OCI-LY7 (cell line): ENCODE data around the gene TBC1D1.

Source experiments
- EZH2phosphoT487 ChIP-seq: fragments of 200-600 bp; sonication (generic); IDR thresholded peaks from 2 replicates; pipeline ENCODE4 v1.6.1; 2018; ENCODE audit warnings: low read depth, borderline replicate concordance, mild to moderate bottlenecking, mixed run types, antibody characterized with exemption, low read length, moderate library complexity, mixed read lengths
- TF ChIP-seq, protein P1 (sequence below): fragments of 200-600 bp; sonication (generic); conservative IDR thresholded peaks from 2 replicates; pipeline ENCODE4 v1.5.1; 2014; ENCODE audit warnings: mild to moderate bottlenecking, antibody characterized with exemption, low read length, moderate library complexity, mixed read lengths

DNA sequence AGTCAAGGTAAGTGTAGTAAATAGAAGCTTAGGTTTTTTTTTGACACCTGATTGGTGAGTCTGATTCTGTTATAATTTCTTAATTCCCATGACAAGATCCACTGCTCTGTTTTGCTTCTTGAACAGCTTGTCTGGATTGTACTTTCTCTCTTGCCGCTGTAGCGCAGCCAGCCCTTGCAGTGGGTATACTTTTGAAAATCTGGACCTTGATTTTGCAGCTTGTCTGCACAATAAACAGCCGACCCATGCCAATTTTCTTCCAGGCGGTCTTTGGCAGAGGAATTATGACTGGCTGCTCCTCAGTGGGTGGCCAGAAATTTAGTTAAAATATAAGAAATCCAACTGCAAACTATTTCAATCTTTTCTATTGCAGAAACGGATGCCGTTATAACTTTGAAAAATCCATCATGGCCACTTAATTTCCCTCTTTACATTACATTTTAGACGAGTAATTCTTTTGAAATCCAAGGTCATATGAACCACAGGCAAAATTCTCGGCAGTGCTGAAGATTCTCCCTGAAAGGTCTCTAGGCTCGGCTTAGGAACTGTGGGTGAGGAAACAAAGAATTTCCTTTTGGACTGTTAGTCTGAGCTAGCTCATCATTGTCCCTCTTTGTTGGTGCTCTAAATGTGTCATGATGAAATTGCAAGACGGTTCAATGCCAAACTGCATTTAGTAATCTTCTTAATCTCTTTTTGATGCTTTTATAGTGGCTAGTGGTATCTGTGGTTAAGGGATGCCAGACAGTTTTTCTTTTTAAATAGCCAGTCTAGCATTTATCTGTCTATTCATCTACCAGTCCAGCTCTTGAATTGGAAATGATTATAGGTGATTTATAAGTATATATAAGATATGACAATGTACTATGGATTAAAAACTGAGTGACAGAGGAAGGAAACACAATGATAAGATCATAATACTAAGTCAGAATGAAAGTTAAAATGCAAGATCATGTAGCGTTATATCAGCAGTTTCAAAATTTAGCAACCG is 37.8 kb downstream of the TBC1D1 start:
- TF ChIP-seq, protein P1, sequence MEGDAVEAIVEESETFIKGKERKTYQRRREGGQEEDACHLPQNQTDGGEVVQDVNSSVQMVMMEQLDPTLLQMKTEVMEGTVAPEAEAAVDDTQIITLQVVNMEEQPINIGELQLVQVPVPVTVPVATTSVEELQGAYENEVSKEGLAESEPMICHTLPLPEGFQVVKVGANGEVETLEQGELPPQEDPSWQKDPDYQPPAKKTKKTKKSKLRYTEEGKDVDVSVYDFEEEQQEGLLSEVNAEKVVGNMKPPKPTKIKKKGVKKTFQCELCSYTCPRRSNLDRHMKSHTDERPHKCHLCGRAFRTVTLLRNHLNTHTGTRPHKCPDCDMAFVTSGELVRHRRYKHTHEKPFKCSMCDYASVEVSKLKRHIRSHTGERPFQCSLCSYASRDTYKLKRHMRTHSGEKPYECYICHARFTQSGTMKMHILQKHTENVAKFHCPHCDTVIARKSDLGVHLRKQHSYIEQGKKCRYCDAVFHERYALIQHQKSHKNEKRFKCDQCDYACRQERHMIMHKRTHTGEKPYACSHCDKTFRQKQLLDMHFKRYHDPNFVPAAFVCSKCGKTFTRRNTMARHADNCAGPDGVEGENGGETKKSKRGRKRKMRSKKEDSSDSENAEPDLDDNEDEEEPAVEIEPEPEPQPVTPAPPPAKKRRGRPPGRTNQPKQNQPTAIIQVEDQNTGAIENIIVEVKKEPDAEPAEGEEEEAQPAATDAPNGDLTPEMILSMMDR, result no peak
- no peak for TF ChIP-seq EZH2phosphoT487
